22Rv1 (cell line): ENCODE results near the gene GPR6.

Experiments used
- CTCF ChIP-seq: fragments of 450-650 bp; IDR thresholded peaks from 2 replicates; pipeline ENCODE4 v1.5.1; 2017; ENCODE audit warnings: mild to moderate bottlenecking
- ZFX ChIP-seq: fragments of 450-650 bp; IDR thresholded peaks from 2 replicates; pipeline ENCODE4 v1.6.1; 2017; ENCODE audit warnings: antibody characterized with exemption, borderline replicate concordance

- TF ChIP-seq CTCF, result no peak
- no peak for TF ChIP-seq ZFX
Observed at GRCh38 chr6:109962271-109962670, 15.8 kb upstream of the GPR6 start.
